Measurements from ENCODE around the gene PTPN2. TPM values are rescaled to one million over a fixed set of nuclear protein-coding genes. Genes with fewer than 3 reads are reported as not detected.
A peak's percentile ranks its signal among the peaks of the same experiment; 100 is the strongest.
"Not testable (repeated sequence)": the region's sequence is repeated elsewhere in the genome, so short reads cannot be mapped to it uniquely, and the experiment has no call there.

The PTPN2 gene
- total RNA-seq, 1 donor from 2014 or later, result 23.9 TPM

GRCh38 chr18:12767580-12768155 is 116.4 kb downstream of the PTPN2 start:
- DNase-seq (ENCODE audit: low spot score), result no peak
- TF ChIP-seq CTCF (IDR thresholded peaks at IDR 0.05; ENCODE audit: unreplicated experiment), result no peak
- no peak overlapping the region for H3K27ac Mint-ChIP-seq (ENCODE audit: unreplicated experiment)
- H3K27me3 Mint-ChIP-seq (ENCODE audit: unreplicated experiment), result peaks cover 3% of the 10 kb centered on the region
- H3K4me3 Mint-ChIP-seq (ENCODE audit: unreplicated experiment), result no peak overlapping the region
- H3K4me1 Mint-ChIP-seq (ENCODE audit: unreplicated experiment), result peaks cover 3% of the 10 kb centered on the region
- no peaks in the 10 kb centered on the region for H3K36me3 Mint-ChIP-seq (ENCODE audit: low read depth, unreplicated experiment)
- H3K9me3 Mint-ChIP-seq (ENCODE audit: unreplicated experiment), result no peaks in the 10 kb centered on the region

DNA sequence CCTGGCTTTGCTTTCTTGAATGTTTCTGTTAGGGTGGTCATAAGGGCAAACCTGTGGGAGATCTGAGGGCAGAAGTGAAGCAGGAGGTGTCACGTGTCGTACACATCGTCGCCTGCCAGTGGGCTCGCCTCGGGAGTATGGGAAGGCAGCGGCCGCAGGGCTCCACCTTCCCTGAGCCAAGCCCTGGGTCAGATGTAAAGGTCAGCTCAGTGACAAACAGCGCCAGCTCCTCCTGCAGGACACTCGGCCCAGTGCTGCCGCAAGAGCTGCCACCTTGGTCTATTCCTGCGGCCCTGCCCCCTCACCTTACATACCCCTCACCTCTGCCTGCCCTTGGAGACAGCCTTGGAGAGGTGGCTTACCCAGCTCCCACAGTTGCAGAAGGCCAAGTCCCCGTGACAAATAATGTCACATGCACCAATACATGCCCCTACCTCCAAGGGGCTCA is 117.0 kb downstream of the PTPN2 start:
- peak; percentile 35 for DNase-seq (ENCODE audit: low spot score)
- TF ChIP-seq CTCF (IDR thresholded peaks at IDR 0.05; ENCODE audit: unreplicated experiment), result no peak
- Mint-ChIP-seq H3K9me3 (ENCODE audit: unreplicated experiment) (no peaks in the 10 kb centered on the region), H3K4me1 (ENCODE audit: unreplicated experiment) (peaks cover 3% of the 10 kb centered on the region), H3K4me3 (ENCODE audit: unreplicated experiment) (no peak overlapping the region), H3K27ac (ENCODE audit: unreplicated experiment) (no peak overlapping the region), H3K27me3 (ENCODE audit: unreplicated experiment) (peaks cover 3% of the 10 kb centered on the region), H3K36me3 (ENCODE audit: low read depth, unreplicated experiment) (no peaks in the 10 kb centered on the region)

GRCh38 chr18:12765586-12765985 is 118.5 kb downstream of the PTPN2 start:
- H3K27ac Mint-ChIP-seq (ENCODE audit: unreplicated experiment), result no peak overlapping the region
- no peaks in the 10 kb centered on the region for H3K36me3 Mint-ChIP-seq (ENCODE audit: low read depth, unreplicated experiment)
- no peaks in the 10 kb centered on the region for H3K27me3 Mint-ChIP-seq (ENCODE audit: unreplicated experiment)
- H3K9me3 Mint-ChIP-seq (ENCODE audit: unreplicated experiment), result no peaks in the 10 kb centered on the region
- no peak overlapping the region for H3K4me3 Mint-ChIP-seq (ENCODE audit: unreplicated experiment)
- H3K4me1 Mint-ChIP-seq (ENCODE audit: unreplicated experiment), result peaks cover 3% of the 10 kb centered on the region
- no peak for DNase-seq (ENCODE audit: low spot score)
- TF ChIP-seq CTCF (IDR thresholded peaks at IDR 0.05; ENCODE audit: unreplicated experiment), result no peak

- Mint-ChIP-seq H3K36me3 (ENCODE audit: low read depth, unreplicated experiment) (no peaks in the 10 kb centered on the region), H3K9me3 (ENCODE audit: unreplicated experiment) (no peaks in the 10 kb centered on the region), H3K4me3 (ENCODE audit: unreplicated experiment) (no peak overlapping the region), H3K27me3 (ENCODE audit: unreplicated experiment) (no peaks in the 10 kb centered on the region), H3K4me1 (ENCODE audit: unreplicated experiment) (peaks cover 3% of the 10 kb centered on the region), H3K27ac (ENCODE audit: unreplicated experiment) (no peak overlapping the region)
- TF ChIP-seq CTCF (IDR thresholded peaks at IDR 0.05; ENCODE audit: unreplicated experiment), result no peak
- DNase-seq (ENCODE audit: low spot score), result no peak
These were observed 118.9 kb downstream of the PTPN2 start for GRCh38 chr18:12765126-12765525.

DNA sequence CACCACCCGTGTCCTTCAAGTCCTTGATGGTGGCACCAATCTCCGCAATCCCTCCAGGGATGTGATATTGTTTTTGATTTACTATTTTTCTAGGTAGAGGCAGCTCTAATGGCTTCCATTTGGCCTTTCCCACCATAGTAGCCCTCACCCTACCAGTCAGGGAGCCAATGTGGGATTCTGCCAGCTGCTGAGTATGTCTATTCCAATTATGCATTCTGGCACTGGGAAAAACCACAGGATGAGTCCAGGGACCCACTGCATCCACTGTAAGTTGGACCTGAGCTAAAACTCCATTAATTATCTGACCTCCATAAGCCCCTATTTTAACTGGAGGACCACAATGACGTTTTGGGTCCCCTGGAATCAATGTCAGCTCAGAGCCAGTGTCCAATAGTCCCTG is 125.5 kb downstream of the PTPN2 start:
- not testable (repeated sequence) for H3K36me3 Mint-ChIP-seq (ENCODE audit: low read depth, unreplicated experiment); H3K4me3 Mint-ChIP-seq (ENCODE audit: unreplicated experiment); H3K4me1 Mint-ChIP-seq (ENCODE audit: unreplicated experiment); H3K9me3 Mint-ChIP-seq (ENCODE audit: unreplicated experiment); DNase-seq (ENCODE audit: low spot score); H3K27me3 Mint-ChIP-seq (ENCODE audit: unreplicated experiment); H3K27ac Mint-ChIP-seq (ENCODE audit: unreplicated experiment)

GRCh38 chr18:12756619-12757239 is 127.3 kb downstream of the PTPN2 start:
- H3K9me3 Mint-ChIP-seq (ENCODE audit: unreplicated experiment); DNase-seq (ENCODE audit: low spot score); H3K4me3 Mint-ChIP-seq (ENCODE audit: unreplicated experiment): not testable (repeated sequence)

DNA sequence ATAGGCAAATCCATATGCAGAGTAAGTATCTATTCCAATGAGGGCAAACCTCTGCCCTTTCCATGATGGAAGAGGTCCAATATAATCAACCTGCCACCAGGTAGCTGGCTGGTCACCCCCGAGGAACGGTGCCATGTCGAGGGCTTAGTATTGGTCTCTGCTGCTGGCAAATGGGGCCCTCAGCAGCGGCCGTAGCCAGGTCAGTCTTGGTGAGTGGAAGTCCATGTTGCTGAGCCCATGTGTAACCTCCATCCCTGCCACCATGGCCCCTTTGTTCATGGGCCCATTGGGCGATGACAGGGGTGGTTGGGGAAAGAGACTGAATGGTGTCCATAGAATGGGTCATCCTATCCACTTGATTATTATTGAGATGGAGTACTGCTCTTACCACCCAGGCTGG is 128.4 kb downstream of the PTPN2 start:
- H3K4me3 Mint-ChIP-seq (ENCODE audit: unreplicated experiment); H3K4me1 Mint-ChIP-seq (ENCODE audit: unreplicated experiment); H3K9me3 Mint-ChIP-seq (ENCODE audit: unreplicated experiment); H3K36me3 Mint-ChIP-seq (ENCODE audit: low read depth, unreplicated experiment); H3K27ac Mint-ChIP-seq (ENCODE audit: unreplicated experiment); H3K27me3 Mint-ChIP-seq (ENCODE audit: unreplicated experiment); DNase-seq (ENCODE audit: low spot score): not testable (repeated sequence)

More at GRCh38 chr18:12756619-12757239, 127.3 kb downstream of the PTPN2 start:
- not testable (repeated sequence) for H3K36me3 Mint-ChIP-seq (ENCODE audit: low read depth, unreplicated experiment); H3K27me3 Mint-ChIP-seq (ENCODE audit: unreplicated experiment); H3K4me1 Mint-ChIP-seq (ENCODE audit: unreplicated experiment); H3K27ac Mint-ChIP-seq (ENCODE audit: unreplicated experiment)

Measured in endothelial cell (in vitro differentiated cells).